Measurements from ENCODE around the gene ARHGAP24. TPM values are rescaled to one million over a fixed set of nuclear protein-coding genes. Genes with fewer than 3 reads are reported as not detected.

The ARHGAP24 gene
- total RNA-seq, 1 donor, result 52.5 TPM

GRCh38 chr4:85482010-85482738 lies 7.2 kb downstream of the ARHGAP24 start:
- Histone ChIP-seq H3K27me3 (ENCODE audit: insufficient read depth, low read length) (no peaks in the 10 kb centered on the region), H3K4me2 (ENCODE audit: insufficient read depth, low read length) (no peak overlapping the region), H3K4me3 (ENCODE audit: insufficient read depth, low read length) (no peak overlapping the region), H3K27ac (ENCODE audit: low read depth, low read length) (no peak overlapping the region), H3K4me1 (ENCODE audit: insufficient read depth, low read length) (peaks cover 9% of the 10 kb centered on the region), H3K79me2 (ENCODE audit: insufficient read depth, low read length) (no peaks in the 10 kb centered on the region), H3K9me3 (ENCODE audit: low read depth, low read length) (no peaks in the 10 kb centered on the region), H4K20me1 (ENCODE audit: insufficient read depth, low read length) (no peaks in the 10 kb centered on the region), H3K36me3 (ENCODE audit: insufficient read depth, low read length) (no peaks in the 10 kb centered on the region), H2AFZ (ENCODE audit: low read length) (peak overlapping the region; percentile 20)
- DNase-seq (ENCODE audit: insufficient read length, low spot score, missing footprints), result no peak
- no peak for TF ChIP-seq CTCF (IDR thresholded peaks at IDR 0.05; ENCODE audit: extremely low read depth, low read depth, low read length)

GRCh38 chr4:85486425-85487086 lies 11.6 kb downstream of the ARHGAP24 start:
- no peak for DNase-seq (ENCODE audit: insufficient read length, low spot score, missing footprints)
- H3K79me2 ChIP-seq (ENCODE audit: insufficient read depth, low read length), result no peaks in the 10 kb centered on the region

GRCh38 chr4:85488416-85488815 lies 13.5 kb downstream of the ARHGAP24 start:
- Histone ChIP-seq H3K36me3 (ENCODE audit: insufficient read depth, low read length) (no peaks in the 10 kb centered on the region), H3K4me3 (ENCODE audit: insufficient read depth, low read length) (no peak overlapping the region), H3K4me2 (ENCODE audit: insufficient read depth, low read length) (no peak overlapping the region), H3K4me1 (ENCODE audit: insufficient read depth, low read length) (peaks cover 4% of the 10 kb centered on the region), H3K27ac (ENCODE audit: low read depth, low read length) (no peak overlapping the region), H3K9me3 (ENCODE audit: low read depth, low read length) (no peaks in the 10 kb centered on the region), H3K27me3 (ENCODE audit: insufficient read depth, low read length) (no peaks in the 10 kb centered on the region), H4K20me1 (ENCODE audit: insufficient read depth, low read length) (no peaks in the 10 kb centered on the region), H3K79me2 (ENCODE audit: insufficient read depth, low read length) (no peaks in the 10 kb centered on the region), H2AFZ (ENCODE audit: low read length) (no peak overlapping the region)
- no peak for TF ChIP-seq CTCF (IDR thresholded peaks at IDR 0.05; ENCODE audit: extremely low read depth, low read depth, low read length)
- DNase-seq (ENCODE audit: insufficient read length, low spot score, missing footprints), result no peak

More at GRCh38 chr4:85486425-85487086, 11.6 kb downstream of the ARHGAP24 start:
- no peak overlapping the region for H3K27ac ChIP-seq (ENCODE audit: low read depth, low read length)
- H3K36me3 ChIP-seq (ENCODE audit: insufficient read depth, low read length), result no peaks in the 10 kb centered on the region
- H3K9me3 ChIP-seq (ENCODE audit: low read depth, low read length), result no peaks in the 10 kb centered on the region
- no peak overlapping the region for H3K4me3 ChIP-seq (ENCODE audit: insufficient read depth, low read length)
- H2AFZ ChIP-seq (ENCODE audit: low read length), result no peak overlapping the region
- no peaks in the 10 kb centered on the region for H3K27me3 ChIP-seq (ENCODE audit: insufficient read depth, low read length)
- no peaks in the 10 kb centered on the region for H4K20me1 ChIP-seq (ENCODE audit: insufficient read depth, low read length)
- H3K4me2 ChIP-seq (ENCODE audit: insufficient read depth, low read length), result no peak overlapping the region
- no peak for TF ChIP-seq CTCF (IDR thresholded peaks at IDR 0.05; ENCODE audit: extremely low read depth, low read depth, low read length)
- H3K4me1 ChIP-seq (ENCODE audit: insufficient read depth, low read length), result peaks cover 4% of the 10 kb centered on the region

- DNase-seq (ENCODE audit: insufficient read length, low spot score, missing footprints), result no peak
- H3K4me2 ChIP-seq (ENCODE audit: insufficient read depth, low read length), result no peak overlapping the region
- H3K9me3 ChIP-seq (ENCODE audit: low read depth, low read length), result no peaks in the 10 kb centered on the region
- H3K4me1 ChIP-seq (ENCODE audit: insufficient read depth, low read length), result peaks cover 4% of the 10 kb centered on the region
- no peak overlapping the region for H2AFZ ChIP-seq (ENCODE audit: low read length)
- no peaks in the 10 kb centered on the region for H3K79me2 ChIP-seq (ENCODE audit: insufficient read depth, low read length)
- no peaks in the 10 kb centered on the region for H3K27me3 ChIP-seq (ENCODE audit: insufficient read depth, low read length)
- H3K4me3 ChIP-seq (ENCODE audit: insufficient read depth, low read length), result no peak overlapping the region
- H3K36me3 ChIP-seq (ENCODE audit: insufficient read depth, low read length), result no peaks in the 10 kb centered on the region
- TF ChIP-seq CTCF (IDR thresholded peaks at IDR 0.05; ENCODE audit: extremely low read depth, low read depth, low read length), result no peak
- H4K20me1 ChIP-seq (ENCODE audit: insufficient read depth, low read length), result no peaks in the 10 kb centered on the region
- H3K27ac ChIP-seq (ENCODE audit: low read depth, low read length), result no peak overlapping the region
Observed at GRCh38 chr4:85489273-85489981, 14.5 kb downstream of the ARHGAP24 start.
